Large intestine (tissue), 3 donors: ENCODE measurements around the gene CSTB. TPM values are rescaled to one million over a fixed set of nuclear protein-coding genes. Genes with fewer than 3 reads are reported as not detected.
A peak's percentile ranks its signal among the peaks of the same experiment; 100 is the strongest.

Source experiments
- DNase-seq, 2 donors: peaks; one replicate each; pipeline versions ENCODE4 v3.0.0 to v3.0.0-alpha.2; 2013
- H3K27ac ChIP-seq: one replicate; pipeline ENCODE4 v1.5.1; 2013; ENCODE audit warnings: low read length
- H3K27me3 ChIP-seq: 2 replicates; pipeline ENCODE4 v1.6.1; 2013; ENCODE audit warnings: low read length; ENCODE audit not compliant: control insufficient read depth, insufficient read depth
- H3K36me3 ChIP-seq: 2 replicates; pipeline ENCODE4 v1.6.1; 2013; ENCODE audit warnings: low read length; ENCODE audit not compliant: control insufficient read depth, insufficient read depth
- H3K4me1 ChIP-seq: one replicate; pipeline ENCODE4 v1.6.1; 2013; ENCODE audit warnings: low read length; ENCODE audit not compliant: control insufficient read depth, insufficient read depth
- H3K4me3 ChIP-seq: one replicate; pipeline ENCODE4 v1.5.1; 2013; ENCODE audit warnings: low read length
- H3K9me3 ChIP-seq: one replicate; pipeline ENCODE4 v1.6.1; 2013; ENCODE audit warnings: mild to moderate bottlenecking, low read depth, low read length, moderate library complexity; ENCODE audit not compliant: control insufficient read depth
- whole genome bisulfite sequencing: methylation state at CpG from one replicate; pipeline ENCODE4 v1.1.5; 2013; ENCODE audit warnings: low lambda C conversion rate; ENCODE audit not compliant: insufficient coverage; 5-methylcytosine and 5-hydroxymethylcytosine counted together
- polyA plus RNA-seq: library from polyadenylated mRNA; unstranded; fragments of 120-200 nt; gene quantifications from one replicate; pipeline ENCODE4 v1.2.1, GENCODE V29; 2013

CSTB gene
- polyA plus RNA-seq, 1 donor: 36.5 TPM

- Histone ChIP-seq H3K9me3 (peaks cover 5% of the 10 kb centered on the region), H3K4me3 (no peak overlapping the region), H3K36me3 (peaks cover 41% of the 10 kb centered on the region), H3K27ac (peak overlapping the region; percentile 89), H3K27me3 (no peaks in the 10 kb centered on the region), H3K4me1 (peaks cover 70% of the 10 kb centered on the region)
- WGBS: 93% methylated on average over 2 of the region's 25 CpGs
- DNase-seq: no peak
Measured at GRCh38 chr21:43736224-43736883, 39.8 kb downstream of the CSTB start.

GRCh38 chr21:43735236-43736091, 40.6 kb downstream of the CSTB start:
- no peaks in the 10 kb centered on the region for H3K27me3 ChIP-seq
- no peak overlapping the region for H3K4me3 ChIP-seq
- H3K9me3 ChIP-seq: peaks cover 5% of the 10 kb centered on the region
- no peak for DNase-seq
- peaks cover 37% of the 10 kb centered on the region for H3K36me3 ChIP-seq
- WGBS: 100% methylated on average over 1 of the region's 22 CpGs
- peaks cover 79% of the 10 kb centered on the region for H3K4me1 ChIP-seq
- peak overlapping the region; percentile 89 for H3K27ac ChIP-seq

DNA sequence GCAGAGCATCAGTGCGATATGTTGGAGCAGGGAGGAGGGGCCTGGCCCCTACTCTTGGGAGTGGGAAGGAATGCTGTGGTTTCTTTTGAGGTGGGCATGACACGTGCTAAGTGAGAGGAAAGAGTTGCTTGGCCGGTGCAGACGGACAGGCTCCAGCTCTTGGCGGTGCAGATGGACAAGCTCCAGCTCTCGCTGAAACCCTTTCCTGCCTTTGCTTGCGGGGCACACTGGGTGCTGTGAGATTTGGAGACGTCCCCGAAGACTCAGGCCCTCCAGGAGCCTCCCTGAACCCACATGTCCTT, 41.2 kb downstream of the CSTB start:
- Histone ChIP-seq H3K36me3 (peaks cover 37% of the 10 kb centered on the region), H3K27ac (no peak overlapping the region), H3K4me3 (no peak overlapping the region), H3K27me3 (no peaks in the 10 kb centered on the region), H3K4me1 (peaks cover 78% of the 10 kb centered on the region), H3K9me3 (peaks cover 5% of the 10 kb centered on the region)
- no peak for DNase-seq
- WGBS: no CpG with 5 or more reads among the region's 9 CpGs

- no peak for DNase-seq
- Histone ChIP-seq H3K27ac (peak overlapping the region; percentile 87), H3K4me3 (no peak overlapping the region), H3K9me3 (peaks cover 5% of the 10 kb centered on the region), H3K36me3 (peaks cover 37% of the 10 kb centered on the region), H3K4me1 (peaks cover 80% of the 10 kb centered on the region), H3K27me3 (no peaks in the 10 kb centered on the region)
- WGBS: no CpG with 5 or more reads among the region's 25 CpGs
Measured at GRCh38 chr21:43734131-43734927, 41.8 kb downstream of the CSTB start.

- no CpG with 5 or more reads among the region's 15 CpGs for WGBS
- peak overlapping the region; percentile 5 for H3K4me3 ChIP-seq
- peaks cover 81% of the 10 kb centered on the region for H3K4me1 ChIP-seq
Measured at GRCh38 chr21:43733529-43734071, 42.5 kb downstream of the CSTB start.

DNA sequence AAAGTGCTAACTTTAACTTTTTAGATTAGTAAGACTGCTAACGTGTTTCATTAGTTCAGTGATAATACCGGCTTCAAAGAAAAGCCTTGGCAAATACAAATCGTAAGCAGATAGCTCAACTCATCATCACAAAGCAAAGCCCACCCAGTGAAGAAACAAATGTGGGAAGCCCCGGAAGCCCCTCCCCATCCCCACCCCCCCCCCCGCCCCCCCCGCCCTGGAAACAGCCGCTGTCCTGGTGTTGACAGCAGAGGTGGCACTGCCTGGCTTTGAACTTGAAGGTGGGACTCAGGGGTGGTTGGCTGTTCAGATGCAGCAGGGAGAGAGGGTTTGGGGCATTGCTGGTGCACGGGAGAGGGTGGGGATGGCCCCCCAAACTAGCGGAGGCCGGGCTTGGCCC, 43.0 kb downstream of the CSTB start:
- Histone ChIP-seq H3K36me3 (peaks cover 34% of the 10 kb centered on the region), H3K4me3 (peak overlapping the region; percentile 5), H3K9me3 (peaks cover 5% of the 10 kb centered on the region), H3K27me3 (no peaks in the 10 kb centered on the region), H3K27ac (peak overlapping the region; percentile 99), H3K4me1 (peaks cover 81% of the 10 kb centered on the region)
- WGBS: 67% methylated on average over 2 of the region's 10 CpGs
- DNase-seq: no peak

More at GRCh38 chr21:43733529-43734071, 42.5 kb downstream of the CSTB start:
- Histone ChIP-seq H3K36me3 (peaks cover 34% of the 10 kb centered on the region), H3K27me3 (no peaks in the 10 kb centered on the region), H3K9me3 (peaks cover 5% of the 10 kb centered on the region), H3K27ac (peak overlapping the region; percentile 87)
- DNase-seq: peak; percentile 68 to 79

- Histone ChIP-seq H3K9me3 (peaks cover 5% of the 10 kb centered on the region), H3K27ac (peak overlapping the region; percentile 99), H3K4me1 (peaks cover 81% of the 10 kb centered on the region), H3K4me3 (peak overlapping the region; percentile 30), H3K36me3 (peaks cover 26% of the 10 kb centered on the region), H3K27me3 (no peaks in the 10 kb centered on the region)
- DNase-seq: no peak
- WGBS: no CpG with 5 or more reads among the region's 23 CpGs
Measured at GRCh38 chr21:43731891-43732711, 44.0 kb downstream of the CSTB start.

DNA sequence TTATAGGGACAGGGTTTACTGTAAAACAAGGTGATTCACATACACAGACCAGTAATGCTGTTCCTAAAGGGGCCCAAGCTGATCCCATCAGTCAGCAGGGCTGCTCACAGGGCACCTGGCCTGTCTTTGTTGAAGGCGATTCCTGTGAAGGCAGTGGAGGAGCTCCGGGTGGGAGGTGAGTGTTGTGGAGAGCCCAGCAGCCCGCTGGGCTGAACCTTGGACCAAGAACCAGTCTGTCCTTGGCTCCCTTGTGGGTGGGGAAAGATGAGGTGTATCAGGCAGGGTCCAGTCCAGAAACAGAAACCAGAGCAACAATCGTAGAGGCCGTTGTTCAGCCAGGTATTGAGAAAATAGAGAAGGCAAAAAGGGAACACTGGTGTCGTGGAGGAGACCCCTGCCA, 44.6 kb downstream of the CSTB start:
- DNase-seq: peak; percentile 91 to 95
- H3K36me3 ChIP-seq: peaks cover 20% of the 10 kb centered on the region
- H3K4me3 ChIP-seq: peak overlapping the region; percentile 30
- WGBS: no CpG with 5 or more reads among the region's 6 CpGs
- peak overlapping the region; percentile 99 for H3K27ac ChIP-seq
- peaks cover 5% of the 10 kb centered on the region for H3K9me3 ChIP-seq
- no peaks in the 10 kb centered on the region for H3K27me3 ChIP-seq
- H3K4me1 ChIP-seq: peaks cover 81% of the 10 kb centered on the region

- Histone ChIP-seq H3K36me3 (peaks cover 8% of the 10 kb centered on the region), H3K27me3 (no peaks in the 10 kb centered on the region), H3K4me3 (peak overlapping the region; percentile 53), H3K9me3 (no peaks in the 10 kb centered on the region), H3K4me1 (peaks cover 74% of the 10 kb centered on the region), H3K27ac (peak overlapping the region; percentile 99)
- peak; percentile 96 to 98 for DNase-seq
- WGBS: no CpG with 5 or more reads among the region's 59 CpGs
Measured at GRCh38 chr21:43728467-43729390, 47.4 kb downstream of the CSTB start.
